Measurements from ENCODE around the gene USP21. TPM values are rescaled to one million over a fixed set of nuclear protein-coding genes. Genes with fewer than 3 reads are reported as not detected.

USP21 gene
- total and polyA plus RNA-seq, 11 donors: 12.3 to 20.0 (median 14.1) TPM

DNA sequence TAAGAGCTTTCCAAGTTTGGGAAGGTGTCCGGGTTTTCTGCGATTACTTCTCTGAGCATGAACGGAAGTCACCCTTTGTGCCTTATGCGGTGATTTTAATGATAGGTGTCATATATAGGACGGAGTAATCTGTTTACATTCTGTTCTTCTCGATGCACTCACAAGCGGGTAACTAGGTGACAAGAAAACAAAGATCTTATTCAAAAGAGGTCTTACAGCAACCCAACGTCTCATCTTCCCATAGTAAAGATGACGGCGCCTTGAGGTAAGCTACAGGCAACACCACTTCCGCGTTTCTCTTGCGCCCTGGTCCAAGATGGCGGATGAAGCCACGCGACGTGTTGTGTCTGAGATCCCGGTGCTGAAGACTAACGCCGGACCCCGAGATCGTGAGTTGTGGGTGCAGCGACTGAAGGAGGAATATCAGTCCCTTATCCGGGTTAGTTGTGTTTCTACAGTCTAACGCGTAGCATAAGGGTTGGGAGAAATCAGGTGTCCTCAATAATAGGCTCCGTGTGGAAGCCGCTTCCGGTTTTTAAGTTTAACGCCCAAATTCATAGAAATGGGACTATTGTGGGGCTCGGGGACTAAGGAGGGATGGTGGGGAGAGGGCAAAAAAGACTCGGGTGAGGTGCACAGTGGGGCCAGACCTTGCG is 5.5 kb upstream of the USP21 start, which contains the start of gene UFC1:
TSS of gene UFC1 (plus strand) at position 297 of the 656 bp plus-strand sequence. CDS start at position 317, 20 bp downstream.
- H3K36me3 ChIP-seq: peaks cover 0 to 22% (median 15%) of the 10 kb centered on the region in 9 donors
- intact Hi-C loops (cut with DNase I): loop anchor here in 2 of 10 donors (1.0 to 5.0 kb wide), 2 partner anchors 21 to 157 kb away; no protein-coding TSS in a partner anchor
- peak in 1 of 2 donors; percentile 33 for TF ChIP-seq POLR2A (IDR thresholded peaks at IDR 0.05)
- TF ChIP-seq, protein P1, sequence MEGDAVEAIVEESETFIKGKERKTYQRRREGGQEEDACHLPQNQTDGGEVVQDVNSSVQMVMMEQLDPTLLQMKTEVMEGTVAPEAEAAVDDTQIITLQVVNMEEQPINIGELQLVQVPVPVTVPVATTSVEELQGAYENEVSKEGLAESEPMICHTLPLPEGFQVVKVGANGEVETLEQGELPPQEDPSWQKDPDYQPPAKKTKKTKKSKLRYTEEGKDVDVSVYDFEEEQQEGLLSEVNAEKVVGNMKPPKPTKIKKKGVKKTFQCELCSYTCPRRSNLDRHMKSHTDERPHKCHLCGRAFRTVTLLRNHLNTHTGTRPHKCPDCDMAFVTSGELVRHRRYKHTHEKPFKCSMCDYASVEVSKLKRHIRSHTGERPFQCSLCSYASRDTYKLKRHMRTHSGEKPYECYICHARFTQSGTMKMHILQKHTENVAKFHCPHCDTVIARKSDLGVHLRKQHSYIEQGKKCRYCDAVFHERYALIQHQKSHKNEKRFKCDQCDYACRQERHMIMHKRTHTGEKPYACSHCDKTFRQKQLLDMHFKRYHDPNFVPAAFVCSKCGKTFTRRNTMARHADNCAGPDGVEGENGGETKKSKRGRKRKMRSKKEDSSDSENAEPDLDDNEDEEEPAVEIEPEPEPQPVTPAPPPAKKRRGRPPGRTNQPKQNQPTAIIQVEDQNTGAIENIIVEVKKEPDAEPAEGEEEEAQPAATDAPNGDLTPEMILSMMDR (IDR thresholded peaks at IDR 0.05): no peak
- peak; percentile 90 to 95 (median 94) for ATAC-seq
- peaks cover 0 to 27% (median 11%) of the 10 kb centered on the region in 12 donors for H3K4me1 ChIP-seq
- WGBS, 4 donors: 0 to 2% (median 1%) methylated on average over 33 of the region's 33 CpGs
- peak; percentile 80 to 87 (median 84) for DNase-seq
- H3K27ac ChIP-seq: peak within 1 kb of the TSS; percentile 79 to 99 (median 94)
- H3K4me3 ChIP-seq: peak within 1 kb of the TSS; percentile 59 to 93 (median 80)
- no peaks in the 10 kb centered on the region for H3K27me3 ChIP-seq
- no peaks in the 10 kb centered on the region for H3K9me3 ChIP-seq

DNA sequence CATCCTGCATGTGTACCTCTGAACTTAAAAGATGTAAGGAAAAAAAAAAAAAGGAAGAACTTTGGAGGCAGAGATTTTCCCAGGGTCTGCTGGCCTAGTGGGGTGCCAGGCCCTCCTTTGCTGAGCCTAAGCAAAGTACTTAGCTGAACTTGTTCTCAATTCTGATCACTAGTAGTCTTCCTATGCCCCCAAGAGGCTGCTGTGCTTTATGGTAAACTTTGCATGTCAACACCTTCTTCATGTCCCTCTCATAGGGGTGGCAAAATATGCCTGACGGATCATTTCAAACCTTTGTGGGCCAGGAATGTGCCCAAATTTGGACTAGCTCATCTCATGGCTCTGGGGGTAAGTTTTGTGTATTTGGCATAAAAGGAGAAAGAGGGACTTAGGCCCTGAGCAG is 1.4 kb upstream of the USP21 start:
- H3K9me3 ChIP-seq: no peaks in the 10 kb centered on the region
- intact Hi-C loops (cut with DNase I): no loop called here
- H3K27ac ChIP-seq: no peak overlapping the region
- ATAC-seq: no peak
- TF ChIP-seq POLR2A (IDR thresholded peaks at IDR 0.05): no peak
- TF ChIP-seq, protein P1 (IDR thresholded peaks at IDR 0.05): no peak
- peaks cover 0 to 50% (median 32%) of the 10 kb centered on the region in 12 donors for H3K4me1 ChIP-seq
- DNase-seq: no peak
- H3K36me3 ChIP-seq: peaks cover 0 to 38% (median 29%) of the 10 kb centered on the region in 9 donors
- H3K27me3 ChIP-seq: no peaks in the 10 kb centered on the region
- 84 to 100% (median 89%) methylated on average over 1 of the region's 1 CpG for WGBS, 4 donors
- H3K4me3 ChIP-seq: no peak overlapping the region

DNA sequence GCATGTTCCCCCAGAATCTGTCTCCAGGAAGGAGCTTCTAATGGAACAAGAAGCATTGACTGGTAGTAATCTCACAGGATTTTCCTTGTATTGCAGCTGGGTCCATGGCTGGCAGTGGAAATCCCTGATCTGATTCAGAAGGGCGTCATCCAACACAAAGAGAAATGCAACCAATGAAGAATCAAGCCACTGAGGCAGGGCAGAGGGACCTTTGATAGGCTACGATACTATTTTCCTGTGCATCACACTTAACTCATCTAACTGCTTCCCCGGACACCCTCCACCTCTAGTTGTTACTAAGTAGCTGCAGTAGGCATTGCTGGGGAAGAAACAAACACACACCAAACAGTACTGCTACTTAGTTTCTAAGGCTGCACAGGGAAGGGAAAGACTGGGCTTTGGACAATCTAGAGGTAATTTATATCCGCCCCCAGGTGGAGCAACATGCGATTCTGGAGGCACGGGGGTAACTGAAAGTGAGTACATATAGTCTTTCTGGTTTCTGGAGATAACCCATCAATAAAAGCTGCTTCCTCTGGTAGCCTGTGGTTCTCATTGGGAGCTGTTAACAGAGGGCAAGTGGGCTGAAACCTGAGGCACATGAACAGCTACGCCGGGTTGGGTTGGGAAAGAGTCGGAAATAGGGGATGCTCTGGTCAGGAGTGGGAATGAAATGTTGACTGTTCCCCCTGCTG is 837 bp upstream of the USP21 start:
- Histone ChIP-seq H3K27ac (peak overlapping the region in 11 of 12 donors; percentile 83 to 95 (median 88)), H3K36me3 (peaks cover 0 to 43% (median 32%) of the 10 kb centered on the region in 9 donors), H3K9me3 (no peaks in the 10 kb centered on the region), H3K4me3 (peak overlapping the region in 9 of 12 donors; percentile 79 to 97 (median 91)), H3K27me3 (no peaks in the 10 kb centered on the region), H3K4me1 (peaks cover 0 to 44% (median 32%) of the 10 kb centered on the region in 12 donors)
- 71 to 81% (median 79%) methylated on average over 9 of the region's 9 CpGs for WGBS, 4 donors
- TF ChIP-seq, protein P1 (IDR thresholded peaks at IDR 0.05): no peak
- TF ChIP-seq POLR2A (IDR thresholded peaks at IDR 0.05): no peak
- no peak for ATAC-seq
- DNase-seq: no peak
- intact Hi-C loops (cut with DNase I): no loop called here

DNA sequence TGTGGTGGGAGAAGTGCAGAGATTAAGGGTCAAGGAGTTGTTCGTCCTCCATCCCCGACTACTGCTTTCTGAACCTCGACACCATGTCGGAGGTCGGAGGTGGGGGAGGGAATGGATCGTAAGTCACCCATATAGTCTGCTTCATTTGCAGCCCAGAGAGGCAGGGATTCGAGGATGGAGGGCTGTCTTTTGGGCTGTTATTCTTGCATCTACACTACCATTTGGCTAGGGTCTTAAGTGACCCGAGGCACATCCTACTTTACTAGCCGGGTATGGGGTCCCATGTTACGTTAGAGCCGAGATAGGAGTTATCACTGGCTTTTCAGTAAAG is 578 bp downstream of the USP21 start:
- ATAC-seq: no peak
- intact Hi-C loops (cut with DNase I): loop anchor here in 1 of 10 donors (2.0 kb wide), 1 partner anchor 65 kb away; no protein-coding TSS in a partner anchor
- Histone ChIP-seq H3K27me3 (no peaks in the 10 kb centered on the region), H3K36me3 (peaks cover 0 to 56% (median 44%) of the 10 kb centered on the region in 9 donors), H3K4me3 (peak overlapping the region; percentile 67 to 97 (median 89)), H3K9me3 (no peaks in the 10 kb centered on the region), H3K4me1 (peaks cover 0 to 41% (median 28%) of the 10 kb centered on the region in 12 donors), H3K27ac (peak overlapping the region; percentile 72 to 95 (median 88))
- TF ChIP-seq POLR2A (IDR thresholded peaks at IDR 0.05): no peak
- TF ChIP-seq, protein P1 (IDR thresholded peaks at IDR 0.05): no peak
- WGBS, 4 donors: 3 to 5% (median 4%) methylated on average over 11 of the region's 11 CpGs
- DNase-seq: no peak

Data from heart left ventricle (tissue), 16 donors.